Frontal cortex (tissue), 4 donors: Measurements from ENCODE around the gene CCHCR1. TPM values are rescaled to one million over a fixed set of nuclear protein-coding genes. Genes with fewer than 3 reads are reported as not detected.
A peak's percentile ranks its signal among the peaks of the same experiment; 100 is the strongest.
"Not testable (repeated sequence)": the region's sequence is repeated elsewhere in the genome, so short reads cannot be mapped to it uniquely, and the experiment has no call there.

Experiments used
- DNase-seq, 2 donors: peaks; one replicate each; pipeline ENCODE4 v3.0.0; 2012; ENCODE audit warnings: low spot score in 2 of 2
- FAIRE-seq: peaks from 2 replicates; lab custom pipeline; 2012; peaks lifted over from hg19 to GRCh38; lab: Jason Lieb, UNC
- total RNA-seq: library from RNA; depleted of rRNA; stranded (reverse); fragments of >200 nt; gene quantifications from one replicate; pipeline ENCODE4 v1.2.3, GENCODE V29; 2014
- donor health status: control.
- donor health status: control.
- donor health status: control.

CCHCR1 gene
- total RNA-seq, 1 donor from 2014 or later, result 5.7 TPM

GRCh38 chr6:31164475-31165063, 7.0 kb upstream of the CCHCR1 start:
- FAIRE-seq, DNase-seq: not testable (repeated sequence)

- DNase-seq (no peak), FAIRE-seq (no peak)
These were observed 6.3 kb upstream of the CCHCR1 start for GRCh38 chr6:31163922-31164321.

- FAIRE-seq, result no peak
These were observed 5.0 kb upstream of the CCHCR1 start for GRCh38 chr6:31162463-31163165.

GRCh38 chr6:31161216-31162126, 3.9 kb upstream of the CCHCR1 start:
- no peak for DNase-seq
- no peak for FAIRE-seq

More at GRCh38 chr6:31162463-31163165, 5.0 kb upstream of the CCHCR1 start:
- no peak for DNase-seq

GRCh38 chr6:31158863-31159855, 1.6 kb upstream of the CCHCR1 start:
- DNase-seq (no peak), FAIRE-seq (no peak)

GRCh38 chr6:31158140-31158862, 699 bp upstream of the CCHCR1 start, which contains the start of gene TCF19:
Gene TCF19, plus strand, starts transcription at chr6:31158589. Its CDS starts 881 bp downstream, at chr6:31159470.
- peak; percentile 61 for FAIRE-seq
- DNase-seq, result peak; percentile 95 to 99

GRCh38 chr6:31156641-31157040, 961 bp downstream of the CCHCR1 start:
- FAIRE-seq, result no peak
- DNase-seq, result no peak

GRCh38 chr6:31154436-31154835, 3.2 kb downstream of the CCHCR1 start:
- FAIRE-seq (no peak), DNase-seq (no peak)

GRCh38 chr6:31152781-31153180, 4.8 kb downstream of the CCHCR1 start:
- no peak for FAIRE-seq
- no peak for DNase-seq

- DNase-seq (no peak), FAIRE-seq (no peak)
These were observed 7.7 kb downstream of the CCHCR1 start for GRCh38 chr6:31149827-31150447.

GRCh38 chr6:31145386-31145785, 12.2 kb downstream of the CCHCR1 start:
- DNase-seq (no peak), FAIRE-seq (no peak)

- DNase-seq (no peak), FAIRE-seq (no peak)
These were observed 12.6 kb downstream of the CCHCR1 start for GRCh38 chr6:31144970-31145340.

- no peak for FAIRE-seq
- DNase-seq, result no peak
These were observed 13.2 kb downstream of the CCHCR1 start for GRCh38 chr6:31144296-31144969.

- DNase-seq, result no peak
- no peak for FAIRE-seq
These were observed 14.5 kb downstream of the CCHCR1 start for GRCh38 chr6:31143148-31143547.

GRCh38 chr6:31142361-31142761, 15.2 kb downstream of the CCHCR1 start:
- FAIRE-seq (no peak), DNase-seq (no peak)

GRCh38 chr6:31140643-31141042, 17.0 kb downstream of the CCHCR1 start:
- FAIRE-seq (no peak), DNase-seq (no peak)

- DNase-seq (no peak), FAIRE-seq (no peak)
These were observed 18.0 kb downstream of the CCHCR1 start for GRCh38 chr6:31139599-31139998.

GRCh38 chr6:31138982-31139381, 18.6 kb downstream of the CCHCR1 start, which contains the start of gene PSORS1C2:
Gene PSORS1C2, minus strand, starts transcription at chr6:31139066. Its CDS starts 40 bp downstream, at chr6:31139026.
- FAIRE-seq, result no peak
- no peak for DNase-seq
